ENCODE data around the gene EDARADD.

GRCh38 chr1:236467327-236467641 is 73.2 kb downstream of the EDARADD start:
- TF ChIP-seq GATA2 (IDR thresholded peaks at IDR 0.05; ENCODE audit: low read depth, low read length), result no peak
- no peak for TF ChIP-seq GATA3 (IDR thresholded peaks at IDR 0.05; ENCODE audit: low read depth, low read length)

Data from SH-SY5Y (cell line).